Stimulated activated CD8-positive, alpha-beta memory T cell treated with anti-CD3 and anti-CD28 coated beads, Interleukin-7, amount 100 ng/mL, for 4 hours (primary cell): ENCODE measurements around the gene CNOT11.

Experiments
- DNase-seq, 2 donors: peaks; one replicate each; pipeline ENCODE4 v3.0.0-alpha.2; 2020; ENCODE audit warnings: low read depth in 2 of 2

Gene CNOT11

GRCh38 chr2:101278925-101279324, 26.2 kb downstream of the CNOT11 start:
- DNase-seq: no peak

GRCh38 chr2:101281482-101281881, 28.8 kb downstream of the CNOT11 start:
- DNase-seq: no peak

GRCh38 chr2:101282980-101283379, 30.3 kb downstream of the CNOT11 start:
- no peak for DNase-seq

GRCh38 chr2:101286684-101287083, 34.0 kb downstream of the CNOT11 start:
- DNase-seq: no peak

GRCh38 chr2:101287303-101287702, 34.6 kb downstream of the CNOT11 start:
- DNase-seq: no peak

GRCh38 chr2:101290711-101291110, 38.0 kb downstream of the CNOT11 start:
- no peak for DNase-seq

GRCh38 chr2:101291973-101292372, 39.3 kb downstream of the CNOT11 start:
- DNase-seq: no peak

GRCh38 chr2:101293544-101293943, 40.9 kb downstream of the CNOT11 start:
- no peak for DNase-seq

- DNase-seq: no peak
Measured at GRCh38 chr2:101294861-101295260, 42.2 kb downstream of the CNOT11 start.

- no peak for DNase-seq
Measured at GRCh38 chr2:101295895-101296294, 43.2 kb downstream of the CNOT11 start.

GRCh38 chr2:101296371-101296770, 43.7 kb downstream of the CNOT11 start:
- DNase-seq: no peak

- DNase-seq: no peak
Measured at GRCh38 chr2:101297383-101297782, 44.7 kb downstream of the CNOT11 start.

GRCh38 chr2:101299604-101300003, 46.9 kb downstream of the CNOT11 start:
- no peak for DNase-seq

- no peak for DNase-seq
Measured at GRCh38 chr2:101300164-101300563, 47.5 kb downstream of the CNOT11 start.

GRCh38 chr2:101300836-101301235, 48.1 kb downstream of the CNOT11 start:
- no peak for DNase-seq

GRCh38 chr2:101302016-101302415, 49.3 kb downstream of the CNOT11 start:
- no peak for DNase-seq

GRCh38 chr2:101303688-101304087, 51.0 kb downstream of the CNOT11 start:
- DNase-seq: no peak

- no peak for DNase-seq
Measured at GRCh38 chr2:101305035-101305434, 52.3 kb downstream of the CNOT11 start.

- DNase-seq: no peak
Measured at GRCh38 chr2:101305492-101306078, 52.9 kb downstream of the CNOT11 start.

- DNase-seq: no peak
Measured at GRCh38 chr2:101306410-101306809, 53.7 kb downstream of the CNOT11 start.

- no peak for DNase-seq
Measured at GRCh38 chr2:101307503-101307902, 54.8 kb downstream of the CNOT11 start.

GRCh38 chr2:101307950-101308431, 55.3 kb downstream of the CNOT11 start:
- peak in 1 of 2 donors; percentile 37 for DNase-seq

GRCh38 chr2:101308432-101309210, 55.9 kb downstream of the CNOT11 start, which contains the start of gene RNF149:
TSS of gene RNF149 (minus strand) at chr2:101308701. CDS start at chr2:101308588, 113 bp downstream.
- peak; percentile 82 to 90 for DNase-seq
